Tongue (tissue), 2 donors: ENCODE results near the gene FCER1G. TPM values are rescaled to one million over a fixed set of nuclear protein-coding genes. Genes with fewer than 3 reads are reported as not detected.

ENCODE experiments used
- DNase-seq: peaks from one replicate; pipeline ENCODE4 v3.0.0-alpha.2; 2015
- total RNA-seq: library from RNA; depleted of rRNA; stranded (reverse); fragments of >200 nt; gene quantifications from one replicate; pipeline ENCODE4 v1.2.3, GENCODE V29; 2014

FCER1G gene
- total RNA-seq, 1 donor from 2014 or later: 4.4 TPM

DNA sequence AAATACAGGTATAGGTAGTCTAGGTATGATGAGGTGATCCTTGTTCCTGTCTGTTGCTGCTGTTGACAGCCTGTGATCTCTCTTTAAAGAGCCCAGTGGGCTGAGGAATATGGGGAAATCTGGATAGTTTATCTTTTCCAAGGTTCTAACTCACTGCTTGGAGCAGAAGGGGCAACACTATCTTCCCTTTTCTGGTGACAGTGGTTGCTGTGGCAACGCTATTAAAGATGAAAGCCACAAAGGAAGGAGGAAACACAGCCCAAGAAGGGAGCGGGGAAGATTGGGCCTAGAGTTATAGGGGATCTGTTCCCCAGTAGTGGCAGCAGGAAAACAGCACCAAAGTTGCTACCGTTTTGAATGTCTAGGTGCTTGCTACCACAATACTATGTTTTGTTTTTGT lies 52.2 kb downstream of the FCER1G start:
- no peak for DNase-seq

Other genes with a start within 250 kb of the FCER1G start
- gene F11R, start 194.1 kb upstream of the FCER1G start, total RNA-seq: 30.0 TPM
- gene TSTD1, start 176.3 kb upstream of the FCER1G start, total RNA-seq: 53.9 TPM
- gene USF1, start 169.3 kb upstream of the FCER1G start, total RNA-seq: 50.4 TPM
- gene ARHGAP30, start 145.4 kb upstream of the FCER1G start, total RNA-seq: 3.0 TPM
- gene NECTIN4, start 125.7 kb upstream of the FCER1G start, total RNA-seq: 18.0 TPM
- gene KLHDC9, start 116.9 kb upstream of the FCER1G start, total RNA-seq: 3.3 TPM
- 24.5 TPM for gene PFDN2, start 97.3 kb upstream of the FCER1G start, total RNA-seq
- 19.3 TPM for gene NIT1, start 97.2 kb upstream of the FCER1G start, total RNA-seq
- 37.6 TPM for gene DEDD, start 82.6 kb upstream of the FCER1G start, total RNA-seq
- gene UFC1, start 61.3 kb upstream of the FCER1G start, total RNA-seq: 109 TPM
- gene USP21, start 55.8 kb upstream of the FCER1G start, total RNA-seq: 16.5 TPM
- gene PPOX, start 48.9 kb upstream of the FCER1G start, total RNA-seq: 15.2 TPM
- gene B4GALT3, start 37.8 kb upstream of the FCER1G start, total RNA-seq: 9.3 TPM
- gene ADAMTS4, start 16.2 kb upstream of the FCER1G start, total RNA-seq: 18.9 TPM
- 174 TPM for gene NDUFS2, start 12.9 kb upstream of the FCER1G start, total RNA-seq
- gene APOA2, start 8.3 kb downstream of the FCER1G start, total RNA-seq: not detected
- gene TOMM40L, start 10.8 kb downstream of the FCER1G start, total RNA-seq: 11.3 TPM
- not detected for gene NR1I3, start 22.9 kb downstream of the FCER1G start, total RNA-seq
- gene PCP4L1, start 43.5 kb downstream of the FCER1G start, total RNA-seq: 4.9 TPM
- 67.9 TPM for gene MPZ, start 94.7 kb downstream of the FCER1G start, total RNA-seq
- gene SDHC, start 99.1 kb downstream of the FCER1G start, total RNA-seq: 41.9 TPM
- gene CFAP126, start 152.6 kb downstream of the FCER1G start, total RNA-seq: not detected